HFFc6 (cell line): ENCODE measurements around the gene ZNF626. TPM values are rescaled to one million over a fixed set of nuclear protein-coding genes. Genes with fewer than 3 reads are reported as not detected.
"Not testable (repeated sequence)": the region's sequence is repeated elsewhere in the genome, so short reads cannot be mapped to it uniquely, and the experiment has no call there.

Experiments
- DNase-seq: peaks from one replicate; pipeline ENCODE4 v3.0.0-alpha.2; 2018
- H3K27ac Mint-ChIP-seq: 2 replicates; pipeline ENCODE4 v1.8.0; 2020; ENCODE audit warnings: mild to moderate bottlenecking, mixed read lengths
- H3K27me3 Mint-ChIP-seq: 2 replicates; pipeline ENCODE4 v1.8.0; 2021; ENCODE audit warnings: mild to moderate bottlenecking, moderate library complexity, mixed read lengths; ENCODE audit not compliant: insufficient read depth
- H3K36me3 Mint-ChIP-seq: 2 replicates; pipeline ENCODE4 v1.8.0; 2021; ENCODE audit warnings: low read depth, mixed read lengths
- H3K4me1 Mint-ChIP-seq: 2 replicates; pipeline ENCODE4 v1.8.0; 2020; ENCODE audit warnings: low read depth, mixed read lengths
- H3K4me3 Mint-ChIP-seq: 2 replicates; pipeline ENCODE4 v1.8.0; 2020; ENCODE audit warnings: mild to moderate bottlenecking, moderate library complexity, mixed read lengths
- H3K9me3 Mint-ChIP-seq: 2 replicates; pipeline ENCODE4 v1.8.0; 2020; ENCODE audit warnings: mild to moderate bottlenecking, mixed read lengths
- CTCF ChIP-seq: fragments of 200-600 bp; sonication (generic); IDR thresholded peaks from 2 replicates; pipeline ENCODE4 v1.5.0; 2021; ENCODE audit warnings: antibody characterized with exemption, mild to moderate bottlenecking
- long read RNA-seq: library from polyadenylated mRNA; unstranded; transcript quantifications from one replicate; pipeline ENCODE4 v2.0.0, GENCODE V29; 2019
- total RNA-seq, 6 experiments: library from RNA; stranded (reverse); fragmentation: NEBNext Ultra II Directional; extraction: Animal tissue kit (Norgen Biotek cat#: 25700); gene quantifications; 2 replicates in 1 of 6; 3 replicates in 5 of 6; pipeline ENCODE4 v1.2.3, GENCODE V29; 2021

Gene ZNF626
- 1 to 10 TPM; 1.2 to 3.5 (median 1.8) TPM for total RNA-seq
- long read RNA-seq, full-length matches to known transcripts: 3 of 7 reads
- long read RNA-seq, partial matches to known transcripts: 0 of 7 reads
- long read RNA-seq, other reads (novel, unspliced or antisense): 4 of 7 reads

- peak; percentile 67 for DNase-seq
- Mint-ChIP-seq H3K9me3 (peaks cover 66% of the 10 kb centered on the region), H3K4me1 (no peaks in the 10 kb centered on the region), H3K4me3 (peak within 1 kb of the TSS; percentile 85), H3K27me3 (no peaks in the 10 kb centered on the region; the same call in none of the 2 replicates), H3K36me3 (peaks cover 26% of the 10 kb centered on the region), H3K27ac (peak within 1 kb of the TSS; percentile 84)
- TF ChIP-seq CTCF: no peak
These were observed at the start of gene ZNF626 for GRCh38 chr19:20661150-20661819. Gene ZNF626, minus strand, starts transcription at chr19:20661571. Its CDS starts 125 bp downstream, at chr19:20661446.

- H3K27ac Mint-ChIP-seq: no peak overlapping the region
- no peak overlapping the region for H3K4me3 Mint-ChIP-seq
- H3K9me3 Mint-ChIP-seq: peaks cover 49% of the 10 kb centered on the region
- no peaks in the 10 kb centered on the region; the same call in 1 of the 2 replicates for H3K27me3 Mint-ChIP-seq
- TF ChIP-seq CTCF: no peak
- no peak for DNase-seq
- no peaks in the 10 kb centered on the region for H3K4me1 Mint-ChIP-seq
- H3K36me3 Mint-ChIP-seq: no peaks in the 10 kb centered on the region
These were observed 7.9 kb upstream of the ZNF626 start for GRCh38 chr19:20669263-20669662.

- Mint-ChIP-seq H3K4me1 (no peaks in the 10 kb centered on the region), H3K27ac (no peak overlapping the region), H3K4me3 (no peak overlapping the region)
These were observed 5.9 kb upstream of the ZNF626 start for GRCh38 chr19:20667281-20667680.

GRCh38 chr19:20664901-20665781 lies 3.8 kb upstream of the ZNF626 start:
- Mint-ChIP-seq H3K4me3 (no peak overlapping the region), H3K9me3 (peaks cover 52% of the 10 kb centered on the region), H3K36me3 (peaks cover 4% of the 10 kb centered on the region; the same call in 1 of the 2 replicates), H3K27me3 (no peaks in the 10 kb centered on the region; the same call in 1 of the 2 replicates), H3K27ac (no peak overlapping the region), H3K4me1 (no peaks in the 10 kb centered on the region)
- TF ChIP-seq CTCF: no peak
- DNase-seq: no peak

More at GRCh38 chr19:20667281-20667680, 5.9 kb upstream of the ZNF626 start:
- no peaks in the 10 kb centered on the region; the same call in 1 of the 2 replicates for H3K27me3 Mint-ChIP-seq
- no peak for DNase-seq
- TF ChIP-seq CTCF: no peak
- peaks cover 54% of the 10 kb centered on the region for H3K9me3 Mint-ChIP-seq
- H3K36me3 Mint-ChIP-seq: peaks cover 4% of the 10 kb centered on the region; the same call in 1 of the 2 replicates

- H3K36me3 Mint-ChIP-seq, H3K4me3 Mint-ChIP-seq, DNase-seq, H3K4me1 Mint-ChIP-seq, H3K27ac Mint-ChIP-seq, H3K27me3 Mint-ChIP-seq: not testable (repeated sequence)
- H3K9me3 Mint-ChIP-seq: peaks cover 49% of the 10 kb centered on the region
These were observed 3.1 kb upstream of the ZNF626 start for GRCh38 chr19:20664475-20664874.
